OCI-LY3 (cell line): ENCODE measurements around the gene PRPF6.

ENCODE experiments used
- H2AFZ ChIP-seq: fragments of 200-600, 300-600 bp; shearing (Covaris generic); 2 replicates; pipeline ENCODE4 v1.6.0; 2014; ENCODE audit warnings: antibody characterized with exemption, low read depth, low read length
- H3K27ac ChIP-seq: fragments of 200-600, 300-600 bp; sonication (generic); 2 replicates; pipeline ENCODE4 v1.5.1; 2014; ENCODE audit warnings: mild to moderate bottlenecking, low read length, moderate library complexity, mixed read lengths
- H3K27me3 ChIP-seq: fragments of 200-600, 300-600 bp; sonication (generic); 2 replicates; pipeline ENCODE4 v1.6.1; 2014; ENCODE audit warnings: low read depth, low read length, mixed read lengths
- H3K36me3 ChIP-seq: fragments of 200-600, 300-600 bp; sonication (generic); replicated peaks from 2 replicates; pipeline ENCODE3; 2014; ENCODE audit warnings: low read depth, low read length, mixed read lengths
- H3K4me1 ChIP-seq: fragments of 300-600, 200-600 bp; sonication (generic); 2 replicates; pipeline ENCODE4 v1.6.1; 2014; ENCODE audit warnings: low read length, mixed read lengths
- H3K4me2 ChIP-seq: fragments of 200-600, 300-600 bp; sonication (generic); 2 replicates; pipeline ENCODE4 v1.6.1; 2014; ENCODE audit warnings: low read length, mixed read lengths
- H3K4me3 ChIP-seq: fragments of 300-600, 200-600 bp; sonication (generic); 2 replicates; pipeline ENCODE4 v1.5.1; 2014; ENCODE audit warnings: antibody characterized with exemption, mild to moderate bottlenecking, low read length, moderate library complexity
- H3K79me2 ChIP-seq: fragments of 300-600, 200-600 bp; shearing (Covaris generic); 2 replicates; pipeline ENCODE4 v1.6.1; 2014; ENCODE audit warnings: mild to moderate bottlenecking, low read length, mixed read lengths
- H3K9ac ChIP-seq: fragments of 300-600, 200-600 bp; shearing (Covaris generic); 2 replicates; pipeline ENCODE4 v1.6.0; 2014; ENCODE audit warnings: mild to moderate bottlenecking, low read length, moderate library complexity
- H3K9me3 ChIP-seq: fragments of 200-600, 300-600 bp; shearing (Covaris generic); 2 replicates; pipeline ENCODE4 v1.6.1; 2014; ENCODE audit warnings: low read length, mixed read lengths; ENCODE audit not compliant: insufficient read depth
- H4K20me1 ChIP-seq: fragments of 200-600, 300-600 bp; sonication (generic); 2 replicates; pipeline ENCODE4 v1.6.1; 2016; ENCODE audit warnings: low read length, mixed read lengths; ENCODE audit not compliant: insufficient read depth
- CTCF ChIP-seq: fragments of 200-600, 300-600 bp; sonication (generic); IDR thresholded peaks from 2 replicates; pipeline ENCODE4 v1.5.1; 2014; ENCODE audit warnings: antibody characterized with exemption, low read length, low read depth
- EZH2phosphoT487 ChIP-seq: fragments of 200-600 bp; shearing (Covaris generic); IDR thresholded peaks from 2 replicates; pipeline ENCODE4 v1.6.1; 2018; ENCODE audit warnings: antibody characterized with exemption, mixed run types, low read depth

The PRPF6 gene

DNA sequence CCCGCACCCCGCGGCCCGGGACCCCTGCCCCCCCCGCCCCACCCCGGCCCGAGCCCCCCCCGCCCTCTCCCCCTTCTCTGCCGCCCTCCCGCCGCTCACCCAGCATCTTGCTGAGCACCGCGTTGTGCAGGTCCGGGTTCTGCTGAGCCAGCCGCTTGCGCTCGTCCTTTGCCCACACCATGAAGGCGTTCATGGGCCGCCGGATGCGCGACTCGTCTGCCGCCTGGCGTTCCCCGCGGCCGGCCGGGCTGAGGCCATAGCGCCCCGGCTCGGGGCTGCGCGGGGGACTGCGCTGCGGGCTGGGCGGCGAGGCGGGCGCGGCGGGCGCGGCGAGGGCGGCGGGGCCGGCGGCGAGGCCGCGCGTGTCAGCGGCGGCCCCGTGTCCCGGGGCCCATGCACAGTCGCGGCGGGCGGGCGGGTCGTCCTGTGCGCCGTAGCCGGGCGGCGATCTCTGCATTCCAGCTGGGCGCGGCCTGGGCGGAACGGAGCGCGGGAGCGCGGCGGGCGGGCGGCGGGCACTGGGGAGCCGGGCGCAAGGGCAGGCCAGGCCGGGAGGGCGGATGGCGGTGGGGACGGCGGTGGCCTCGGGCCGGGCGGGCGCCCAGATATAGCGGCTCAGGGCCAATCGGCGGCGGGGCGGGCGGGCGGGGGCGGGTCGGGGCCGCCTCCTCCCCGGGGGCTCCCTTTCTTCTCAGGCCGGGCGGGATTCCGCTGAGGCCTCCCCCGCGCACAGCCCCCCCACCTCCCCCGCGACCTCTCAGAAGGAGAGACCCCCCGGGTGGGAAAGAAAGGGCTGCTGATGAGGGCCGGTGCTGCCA is 68.3 kb downstream of the PRPF6 start, which contains the start of gene SOX18:
Gene SOX18 (minus strand): TSS at position 580 of the 818 bp plus-strand sequence. CDS start 123 bp downstream, at position 457.
- H4K20me1 ChIP-seq, result no peaks in the 10 kb centered on the region
- H3K9me3 ChIP-seq, result no peaks in the 10 kb centered on the region

DNA sequence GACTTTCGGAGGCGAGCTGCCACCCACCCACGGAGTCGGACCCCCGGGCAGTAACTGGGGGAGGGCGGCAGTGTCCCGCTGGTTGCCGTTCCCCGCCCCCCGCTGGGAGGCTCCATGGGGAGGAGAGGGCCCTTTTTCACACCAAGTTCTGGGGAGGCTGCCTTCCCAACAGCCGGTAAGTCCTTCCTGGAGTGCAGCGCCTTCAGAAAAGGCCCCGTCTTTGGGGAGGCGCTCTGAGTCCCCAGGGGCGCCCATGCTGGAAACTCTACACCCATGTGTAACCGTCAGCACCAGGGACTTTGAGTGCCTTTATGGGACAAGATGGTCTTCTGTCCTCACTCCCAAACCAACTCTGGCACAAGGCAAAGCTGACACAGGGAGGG is 68.9 kb downstream of the PRPF6 start:
- Histone ChIP-seq H2AFZ (no peak overlapping the region), H3K27ac (no peak overlapping the region), H3K79me2 (no peaks in the 10 kb centered on the region), H3K9ac (no peak overlapping the region), H3K36me3 (no peaks in the 10 kb centered on the region), H3K4me2 (no peak overlapping the region), H3K9me3 (no peaks in the 10 kb centered on the region), H3K27me3 (peaks cover 12% of the 10 kb centered on the region), H3K4me1 (peaks cover 6% of the 10 kb centered on the region; the same call in 1 of the 2 replicates), H3K4me3 (no peak overlapping the region), H4K20me1 (no peaks in the 10 kb centered on the region)
- no peak for TF ChIP-seq CTCF
- TF ChIP-seq EZH2phosphoT487, result no peak

More for the DNA sequence above, 68.3 kb downstream of the PRPF6 start, which contains the start of gene SOX18:
- no peak within 1 kb of the TSS for H3K9ac ChIP-seq
- H3K27ac ChIP-seq, result no peak within 1 kb of the TSS
- H3K79me2 ChIP-seq, result no peaks in the 10 kb centered on the region
- H2AFZ ChIP-seq, result no peak within 1 kb of the TSS
- no peak within 1 kb of the TSS for H3K4me3 ChIP-seq
- H3K4me1 ChIP-seq, result peaks cover 2% of the 10 kb centered on the region; the same call in 1 of the 2 replicates
- no peak within 1 kb of the TSS for H3K4me2 ChIP-seq
- no peaks in the 10 kb centered on the region for H3K36me3 ChIP-seq
- no peak for TF ChIP-seq EZH2phosphoT487
- TF ChIP-seq CTCF, result no peak
- H3K27me3 ChIP-seq, result peaks cover 10% of the 10 kb centered on the region

DNA sequence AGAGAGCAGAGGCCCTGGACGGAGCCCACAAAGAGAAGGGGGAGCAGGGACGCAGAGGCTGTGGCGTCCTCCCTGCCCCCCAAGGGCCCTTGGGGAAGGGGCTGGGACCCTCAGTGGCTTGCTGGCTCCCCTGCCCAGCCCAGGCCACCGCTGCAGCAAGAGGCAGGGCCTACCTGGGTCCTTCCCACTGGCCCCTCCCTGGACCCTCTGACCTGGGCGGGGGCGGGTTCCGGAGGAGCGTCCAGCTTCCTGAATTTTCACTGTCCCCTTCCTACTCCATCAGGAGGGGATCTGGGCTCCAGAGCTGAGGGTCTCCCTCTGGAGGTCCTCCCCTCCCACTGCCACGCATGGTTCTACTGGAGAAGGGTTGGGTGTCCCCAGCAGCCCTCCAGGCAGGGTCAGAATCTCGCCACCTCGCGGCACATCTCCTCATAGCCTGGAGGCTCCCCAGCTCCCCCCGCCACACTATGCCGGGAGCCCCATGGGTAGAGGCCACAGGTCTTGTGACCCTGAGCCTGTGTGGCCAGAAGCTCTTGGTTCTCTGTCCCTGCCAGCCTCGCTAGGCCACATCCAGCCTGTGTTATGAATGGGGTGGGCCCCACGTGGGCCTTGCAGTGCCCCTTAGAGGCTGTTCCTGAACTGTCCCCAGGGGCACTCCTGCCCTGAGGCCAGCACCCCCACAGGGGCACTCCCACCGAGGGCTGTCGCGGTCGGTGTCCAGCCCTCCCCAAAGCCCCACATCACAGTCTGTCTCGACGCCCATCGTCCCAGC is 69.5 kb downstream of the PRPF6 start:
- no peaks in the 10 kb centered on the region for H3K79me2 ChIP-seq
- H2AFZ ChIP-seq, result no peak overlapping the region
- no peak overlapping the region for H3K27ac ChIP-seq
- H3K4me3 ChIP-seq, result no peak overlapping the region
- no peaks in the 10 kb centered on the region for H3K9me3 ChIP-seq
- H3K27me3 ChIP-seq, result peaks cover 7% of the 10 kb centered on the region; the same call in 1 of the 2 replicates
- TF ChIP-seq CTCF, result no peak; the same call in 1 of the 2 replicates
- TF ChIP-seq EZH2phosphoT487, result no peak
- H3K4me2 ChIP-seq, result no peak overlapping the region
- H4K20me1 ChIP-seq, result no peaks in the 10 kb centered on the region
- H3K9ac ChIP-seq, result no peak overlapping the region
- no peaks in the 10 kb centered on the region for H3K36me3 ChIP-seq
- peaks cover 12% of the 10 kb centered on the region; the same call in 1 of the 2 replicates for H3K4me1 ChIP-seq

- no peak overlapping the region for H3K4me2 ChIP-seq
- H3K9ac ChIP-seq, result no peak overlapping the region
- no peaks in the 10 kb centered on the region for H3K79me2 ChIP-seq
- no peaks in the 10 kb centered on the region for H3K9me3 ChIP-seq
- no peak overlapping the region for H3K4me3 ChIP-seq
- peaks cover 18% of the 10 kb centered on the region for H3K4me1 ChIP-seq
- no peak for TF ChIP-seq EZH2phosphoT487
- TF ChIP-seq CTCF, result no peak
- no peak overlapping the region for H3K27ac ChIP-seq
- H2AFZ ChIP-seq, result no peak overlapping the region
- H4K20me1 ChIP-seq, result no peaks in the 10 kb centered on the region
- peaks cover 5% of the 10 kb centered on the region; the same call in 1 of the 2 replicates for H3K27me3 ChIP-seq
- H3K36me3 ChIP-seq, result no peaks in the 10 kb centered on the region
Observed at GRCh38 chr20:64051033-64051452, 70.1 kb downstream of the PRPF6 start.
